Measurements from ENCODE around the gene TMEM178B.

The TMEM178B gene

DNA sequence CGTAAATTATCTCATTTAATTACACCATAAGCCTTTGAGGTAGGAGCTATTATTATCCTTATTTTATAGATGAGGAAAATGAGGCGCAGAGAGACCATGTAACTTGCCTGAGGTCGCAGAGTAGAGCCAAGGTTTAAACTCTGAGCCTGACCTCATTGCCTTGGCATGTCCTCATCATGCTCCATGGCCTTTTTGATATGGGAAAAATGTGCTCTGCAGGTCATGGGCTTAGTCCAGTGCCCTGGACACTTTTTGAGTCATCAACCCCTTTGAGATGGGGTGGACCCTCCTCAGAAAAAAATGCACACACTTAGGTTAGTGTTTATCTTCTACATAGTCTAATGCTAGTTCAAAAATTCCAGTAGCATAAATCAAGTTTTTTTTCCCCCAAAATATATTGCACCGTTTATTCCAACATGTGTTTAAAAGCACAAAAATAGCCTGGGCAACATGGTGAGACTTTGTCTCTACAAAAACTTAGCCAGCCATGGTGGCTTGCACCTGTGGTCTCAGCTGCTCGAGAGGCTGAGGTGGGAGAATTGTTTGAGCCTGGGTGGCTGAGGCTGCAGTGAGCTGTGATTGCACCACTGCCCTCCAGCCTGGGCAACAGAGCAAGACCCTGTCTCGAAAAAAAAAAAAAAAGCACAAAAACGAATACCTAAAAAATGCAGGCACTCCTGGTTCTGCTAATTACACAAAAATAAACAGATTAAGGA, 28.6 kb upstream of the TMEM178B start:
- Histone ChIP-seq H3K4me3 (ENCODE audit: low read length) (no peak overlapping the region), H3K27ac (ENCODE audit: low read depth, low read length) (no peak overlapping the region), H3K79me2 (ENCODE audit: control insufficient read depth, low read length) (no peaks in the 10 kb centered on the region), H3K4me1 (ENCODE audit: control insufficient read depth, low read length) (no peaks in the 10 kb centered on the region), H3K9me2 (replicated peaks; ENCODE audit: control insufficient read depth, low read length) (no peaks in the 10 kb centered on the region), H4K20me1 (ENCODE audit: control insufficient read depth, insufficient read depth, low read depth, low read length) (no peaks in the 10 kb centered on the region), H3F3A (ENCODE audit: control insufficient read depth, insufficient read depth) (no peaks in the 10 kb centered on the region), H3K4me2 (ENCODE audit: low read length) (no peak overlapping the region), H3K36me3 (ENCODE audit: control insufficient read depth, low read length) (no peaks in the 10 kb centered on the region), H3K27me3 (ENCODE audit: control insufficient read depth, low read length) (no peaks in the 10 kb centered on the region), H3K9me3 (ENCODE audit: control insufficient read depth, insufficient read depth, low read length) (no peaks in the 10 kb centered on the region)
- TF ChIP-seq EZH2phosphoT487 (IDR thresholded peaks at IDR 0.05; ENCODE audit: borderline replicate concordance, low read length): no peak
- TF ChIP-seq, protein P1, sequence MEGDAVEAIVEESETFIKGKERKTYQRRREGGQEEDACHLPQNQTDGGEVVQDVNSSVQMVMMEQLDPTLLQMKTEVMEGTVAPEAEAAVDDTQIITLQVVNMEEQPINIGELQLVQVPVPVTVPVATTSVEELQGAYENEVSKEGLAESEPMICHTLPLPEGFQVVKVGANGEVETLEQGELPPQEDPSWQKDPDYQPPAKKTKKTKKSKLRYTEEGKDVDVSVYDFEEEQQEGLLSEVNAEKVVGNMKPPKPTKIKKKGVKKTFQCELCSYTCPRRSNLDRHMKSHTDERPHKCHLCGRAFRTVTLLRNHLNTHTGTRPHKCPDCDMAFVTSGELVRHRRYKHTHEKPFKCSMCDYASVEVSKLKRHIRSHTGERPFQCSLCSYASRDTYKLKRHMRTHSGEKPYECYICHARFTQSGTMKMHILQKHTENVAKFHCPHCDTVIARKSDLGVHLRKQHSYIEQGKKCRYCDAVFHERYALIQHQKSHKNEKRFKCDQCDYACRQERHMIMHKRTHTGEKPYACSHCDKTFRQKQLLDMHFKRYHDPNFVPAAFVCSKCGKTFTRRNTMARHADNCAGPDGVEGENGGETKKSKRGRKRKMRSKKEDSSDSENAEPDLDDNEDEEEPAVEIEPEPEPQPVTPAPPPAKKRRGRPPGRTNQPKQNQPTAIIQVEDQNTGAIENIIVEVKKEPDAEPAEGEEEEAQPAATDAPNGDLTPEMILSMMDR (IDR thresholded peaks at IDR 0.05; ENCODE audit: low read depth, low read length, poor library complexity, severe bottlenecking): no peak

DNA sequence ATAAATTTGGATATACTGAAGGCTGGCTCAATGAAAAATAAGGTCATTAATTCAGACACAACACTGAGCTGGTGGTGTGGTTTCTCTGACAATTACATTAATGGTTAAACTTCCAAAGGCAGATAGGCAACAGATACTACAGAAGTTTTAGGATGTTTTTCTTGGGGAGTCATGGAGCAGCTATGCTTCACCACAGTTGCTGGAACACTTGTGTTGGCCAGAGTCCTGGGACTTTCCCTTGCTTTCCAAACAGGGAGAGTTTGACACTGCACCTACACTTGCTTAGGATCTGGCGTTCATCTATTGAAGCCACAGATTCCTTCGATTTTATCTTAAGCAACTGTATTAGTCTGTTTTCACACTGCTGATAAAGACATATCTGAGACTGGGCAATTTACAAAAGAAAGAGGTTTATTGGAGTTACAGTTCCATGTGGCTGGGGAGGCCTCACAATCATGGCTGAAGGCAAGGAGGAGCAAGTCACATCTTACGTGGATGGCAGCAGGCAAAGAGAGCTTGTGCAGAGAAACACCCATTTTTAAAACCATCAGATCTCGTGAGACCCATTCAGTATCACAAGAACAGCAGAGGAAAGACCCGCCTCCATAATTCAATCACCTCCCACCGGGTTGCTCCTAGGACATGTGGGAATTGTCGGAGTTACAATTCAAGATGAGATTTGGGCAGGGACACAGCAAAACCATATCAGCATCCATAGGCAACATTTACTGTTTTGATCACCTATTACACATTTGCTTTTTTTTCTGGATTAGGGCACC, 27.8 kb upstream of the TMEM178B start:
- H3K9me3 ChIP-seq (ENCODE audit: control insufficient read depth, insufficient read depth, low read length): no peaks in the 10 kb centered on the region
- no peaks in the 10 kb centered on the region for H4K20me1 ChIP-seq (ENCODE audit: control insufficient read depth, insufficient read depth, low read depth, low read length)
- H3K27ac ChIP-seq (ENCODE audit: low read depth, low read length): no peak overlapping the region

DNA sequence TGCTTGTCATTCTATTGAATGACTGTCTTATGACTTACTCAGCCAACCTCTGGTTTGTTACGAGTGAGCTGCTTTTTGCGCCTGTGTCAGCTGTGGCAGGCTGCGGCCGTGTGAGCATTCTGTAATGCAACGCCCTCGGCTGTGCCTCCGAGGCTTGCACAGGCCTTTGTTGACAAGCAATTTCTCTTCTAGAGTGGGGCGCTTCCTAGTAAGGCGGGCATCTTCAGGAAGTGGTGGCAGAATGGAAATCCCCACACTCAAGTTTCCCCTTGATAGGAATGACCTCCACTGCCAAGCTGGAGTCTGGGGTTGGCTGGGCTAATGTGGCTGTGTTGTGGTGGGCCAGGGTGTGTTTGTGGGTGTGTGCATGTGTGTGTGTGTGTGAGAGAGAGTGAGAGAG, 20.2 kb upstream of the TMEM178B start:
- H3K4me1 ChIP-seq (ENCODE audit: control insufficient read depth, low read length): no peaks in the 10 kb centered on the region
- H3K27ac ChIP-seq (ENCODE audit: low read depth, low read length): no peak overlapping the region
- H3K9me2 ChIP-seq (replicated peaks; ENCODE audit: control insufficient read depth, low read length): no peaks in the 10 kb centered on the region
- H3F3A ChIP-seq (ENCODE audit: control insufficient read depth, insufficient read depth): no peaks in the 10 kb centered on the region
- no peak overlapping the region for H3K4me3 ChIP-seq (ENCODE audit: low read length)
- H3K9me3 ChIP-seq (ENCODE audit: control insufficient read depth, insufficient read depth, low read length): no peaks in the 10 kb centered on the region
- no peaks in the 10 kb centered on the region for H4K20me1 ChIP-seq (ENCODE audit: control insufficient read depth, insufficient read depth, low read depth, low read length)
- no peak for TF ChIP-seq EZH2phosphoT487 (IDR thresholded peaks at IDR 0.05; ENCODE audit: borderline replicate concordance, low read length)
- TF ChIP-seq, protein P1 (IDR thresholded peaks at IDR 0.05; ENCODE audit: low read depth, low read length, poor library complexity, severe bottlenecking): no peak
- H3K27me3 ChIP-seq (ENCODE audit: control insufficient read depth, low read length): peaks cover 7% of the 10 kb centered on the region
- no peaks in the 10 kb centered on the region for H3K79me2 ChIP-seq (ENCODE audit: control insufficient read depth, low read length)
- H3K4me2 ChIP-seq (ENCODE audit: low read length): no peak overlapping the region
- H3K36me3 ChIP-seq (ENCODE audit: control insufficient read depth, low read length): no peaks in the 10 kb centered on the region

More for the DNA sequence above, 27.8 kb upstream of the TMEM178B start:
- Histone ChIP-seq H3K4me2 (ENCODE audit: low read length) (no peak overlapping the region), H3K4me1 (ENCODE audit: control insufficient read depth, low read length) (no peaks in the 10 kb centered on the region), H3K27me3 (ENCODE audit: control insufficient read depth, low read length) (no peaks in the 10 kb centered on the region), H3F3A (ENCODE audit: control insufficient read depth, insufficient read depth) (no peaks in the 10 kb centered on the region), H3K4me3 (ENCODE audit: low read length) (no peak overlapping the region), H3K36me3 (ENCODE audit: control insufficient read depth, low read length) (no peaks in the 10 kb centered on the region), H3K9me2 (replicated peaks; ENCODE audit: control insufficient read depth, low read length) (no peaks in the 10 kb centered on the region), H3K79me2 (ENCODE audit: control insufficient read depth, low read length) (no peaks in the 10 kb centered on the region)
- no peak for TF ChIP-seq EZH2phosphoT487 (IDR thresholded peaks at IDR 0.05; ENCODE audit: borderline replicate concordance, low read length)
- TF ChIP-seq, protein P1 (IDR thresholded peaks at IDR 0.05; ENCODE audit: low read depth, low read length, poor library complexity, severe bottlenecking): no peak

Measured in DOHH2 (cell line).